LNCaP clone FGC (cell line): ENCODE results near the gene NUP214.

Experiments used
- DNase-seq: peaks from one replicate; pipeline ENCODE4 v3.0.0-alpha.2; 2011; ENCODE audit warnings: low read depth
- H3K4me3 ChIP-seq: 2 replicates; pipeline ENCODE4 v1.5.1; 2011; ENCODE audit warnings: mild to moderate bottlenecking, low read depth, low read length, control low read depth
- CTCF ChIP-seq: IDR thresholded peaks from 2 replicates; pipeline ENCODE4 v1.5.1; 2012; ENCODE audit warnings: mild to moderate bottlenecking; ENCODE audit not compliant: control insufficient read depth, insufficient read depth; ENCODE audit errors: extremely low read depth

Gene NUP214

GRCh38 chr9:131273856-131274673, 148.7 kb downstream of the NUP214 start:
- no peak overlapping the region for H3K4me3 ChIP-seq
- peak; percentile 33 for DNase-seq
- no peak for TF ChIP-seq CTCF

GRCh38 chr9:131274674-131275331, 149.4 kb downstream of the NUP214 start:
- DNase-seq = no peak
- TF ChIP-seq CTCF = no peak
- no peak overlapping the region for H3K4me3 ChIP-seq

GRCh38 chr9:131275332-131276093, 150.1 kb downstream of the NUP214 start:
- TF ChIP-seq CTCF = no peak
- no peak overlapping the region for H3K4me3 ChIP-seq
- DNase-seq = no peak

- H3K4me3 ChIP-seq = peak within 1 kb of the TSS; percentile 49
- no peak for TF ChIP-seq CTCF
- DNase-seq = no peak
These were observed 150.9 kb downstream of the NUP214 start, which contains the start of gene FAM78A for GRCh38 chr9:131276094-131276888. TSS of gene FAM78A (minus strand) at chr9:131276510. CDS start at chr9:131276179, 331 bp downstream.

- DNase-seq = no peak
- no peak for TF ChIP-seq CTCF
- H3K4me3 ChIP-seq = peak overlapping the region; percentile 49
These were observed 151.5 kb downstream of the NUP214 start for GRCh38 chr9:131276891-131277286.

- TF ChIP-seq CTCF = no peak
- peak overlapping the region; percentile 49 for H3K4me3 ChIP-seq
- DNase-seq = no peak
These were observed 152.0 kb downstream of the NUP214 start for GRCh38 chr9:131277287-131277909.
